SK-N-SH (cell line): Measurements from ENCODE around the gene PCK1. TPM values are rescaled to one million over a fixed set of nuclear protein-coding genes. Genes with fewer than 3 reads are reported as not detected.

Experiments used
- CTCF ChIA-PET: fragments of 300-600, 350-600 bp; formaldehyde crosslinking; extraction: SDS; loops from one replicate; lab custom pipeline; 2021; lab: Yijun Ruan, JAX
- POLR2A ChIA-PET: fragments of 350-600 bp; sonication (Branson Sonifier 250); formaldehyde crosslinking; extraction: SDS; loops from one replicate; lab custom pipeline; 2020; ENCODE audit warnings: antibody characterized with exemption, inconsistent platforms; lab: Yijun Ruan, JAX
- DNase-seq: peaks from one replicate; pipeline ENCODE4 v3.0.0; 2012
- H2AFZ ChIP-seq: fragments of 200-600 bp; sonication (generic); 2 replicates; pipeline ENCODE4 v1.8.1; 2016; ENCODE audit warnings: antibody characterized with exemption, mild to moderate bottlenecking, low read depth
- H3F3A ChIP-seq: fragments of 200-600 bp; sonication (generic); replicated peaks from 2 replicates; pipeline ENCODE3; 2016; ENCODE audit warnings: antibody characterized with exemption, mild to moderate bottlenecking; ENCODE audit not compliant: insufficient read depth
- H3K27ac ChIP-seq, 2 experiments: fragments of 200-500 bp in 1 of 2; fragments of 200-600 bp in 1 of 2; sonication (Bioruptor generic) in 1 of 2; sonication (generic), shearing (Covaris generic) in 1 of 2; 2 replicates each; pipeline versions ENCODE4 v1.5.1 to v1.6.1; 2014 to 2016; ENCODE audit warnings: low read depth in 2 of 2, inconsistent platforms in 1 of 2, low read length in 1 of 2, mild to moderate bottlenecking in 1 of 2, mixed read lengths in 1 of 2
- H3K27me3 ChIP-seq: fragments of 200-600 bp; sonication (generic), shearing (Covaris generic); 2 replicates; pipeline ENCODE4 v1.6.1; 2016; ENCODE audit warnings: mixed run types; ENCODE audit not compliant: insufficient read depth
- H3K36me3 ChIP-seq, 2 experiments: fragments of 200-500 bp in 1 of 2; fragments of 200-600 bp in 1 of 2; sonication (Bioruptor generic) in 1 of 2; sonication (generic) in 1 of 2; replicated peaks in 1 of 2; 2 replicates each; pipeline versions ENCODE3 to v1.5.1; 2014 to 2016; ENCODE audit warnings: low read length in 1 of 2, mild to moderate bottlenecking in 1 of 2; ENCODE audit not compliant: insufficient read depth in 2 of 2, control insufficient read depth in 1 of 2
- H3K4me1 ChIP-seq, 2 experiments: fragments of 200-500 bp in 1 of 2; fragments of 200-600 bp in 1 of 2; sonication (Bioruptor generic) in 1 of 2; sonication (generic), shearing (Covaris generic) in 1 of 2; 2 replicates each; pipeline versions ENCODE4 v1.5.1 to v1.6.1; 2014 to 2016; ENCODE audit warnings: low read depth in 1 of 2, low read length in 1 of 2, mixed run types in 1 of 2; ENCODE audit not compliant: insufficient read depth in 2 of 2, control insufficient read depth in 1 of 2
- H3K4me2 ChIP-seq: fragments of 200-600 bp; sonication (generic), shearing (Covaris generic); 2 replicates; pipeline ENCODE4 v1.6.1; 2017; ENCODE audit warnings: mixed run types
- H3K4me3 ChIP-seq, 2 experiments: fragments of 200-500 bp in 1 of 2; fragments of 200-600 bp in 1 of 2; sonication (Bioruptor generic) in 1 of 2; sonication (generic), shearing (Covaris generic) in 1 of 2; 2 replicates each; pipeline versions ENCODE4 v1.5.1 to v1.8.1; 2014 to 2016; ENCODE audit warnings: low read depth in 2 of 2, inconsistent platforms in 1 of 2, low read length in 1 of 2, mild to moderate bottlenecking in 1 of 2, mixed read lengths in 1 of 2, moderate library complexity in 1 of 2
- H3K79me2 ChIP-seq: fragments of 200-600 bp; sonication (generic); 2 replicates; pipeline ENCODE4 v1.8.1; 2017; ENCODE audit warnings: mild to moderate bottlenecking; ENCODE audit not compliant: insufficient read depth
- H3K9ac ChIP-seq: fragments of 200-600 bp; sonication (generic); 2 replicates; pipeline ENCODE4 v1.6.1; 2017; ENCODE audit warnings: mixed run types
- H3K9me2 ChIP-seq: fragments of 200-600 bp; sonication (generic); 2 replicates; pipeline ENCODE4 v1.6.1; 2017; ENCODE audit warnings: mixed run types
- H3K9me3 ChIP-seq: fragments of 200-600 bp; sonication (generic); 2 replicates; pipeline ENCODE4 v1.6.1; 2017; ENCODE audit warnings: mixed run types, mild to moderate bottlenecking, moderate library complexity
- H4K20me1 ChIP-seq: fragments of 200-600 bp; sonication (generic); 2 replicates; pipeline ENCODE4 v1.6.1; 2017; ENCODE audit warnings: mild to moderate bottlenecking, mixed run types; ENCODE audit not compliant: insufficient read depth
- CHD2 ChIP-seq: fragments of 150-350 bp; IDR thresholded peaks from 2 replicates; pipeline ENCODE4 v1.6.1; 2018; ENCODE audit warnings: low read length; ENCODE audit not compliant: partially characterized antibody
- CTCF ChIP-seq: fragments of 200-600 bp; sonication (generic); IDR thresholded peaks from 2 replicates; pipeline ENCODE4 v1.6.1; 2017; ENCODE audit warnings: antibody characterized with exemption, mild to moderate bottlenecking, moderate library complexity
- EP300 ChIP-seq, 2 experiments: IDR thresholded peaks; 2 replicates each; pipeline versions ENCODE4 v1.4.0 to v1.6.1; 2012; ENCODE audit warnings: borderline replicate concordance in 1 of 2, low read depth in 1 of 2, low read length in 1 of 2
- GABPA ChIP-seq: IDR thresholded peaks from 2 replicates; pipeline ENCODE4 v1.4.0; 2012; ENCODE audit warnings: low read depth, mild to moderate bottlenecking
- IRF3 ChIP-seq: fragments of 150-350 bp; IDR thresholded peaks from 2 replicates; pipeline ENCODE4 v1.6.1; 2016; ENCODE audit warnings: mild to moderate bottlenecking, low read depth, low read length
- REST ChIP-seq: IDR thresholded peaks from 2 replicates; pipeline ENCODE4 v1.6.1; 2012; ENCODE audit warnings: mild to moderate bottlenecking, low read depth, low read length, moderate library complexity
- RXRA ChIP-seq: IDR thresholded peaks from 2 replicates; pipeline ENCODE4 v1.4.0; 2012; ENCODE audit warnings: low read depth, mild to moderate bottlenecking, borderline replicate concordance
- SIN3A ChIP-seq: IDR thresholded peaks from 2 replicates; pipeline ENCODE4 v1.6.1; 2012; ENCODE audit warnings: low read depth, mild to moderate bottlenecking, low read length, moderate library complexity, borderline replicate concordance
- USF1 ChIP-seq: IDR thresholded peaks from 2 replicates; pipeline ENCODE4 v1.4.0; 2012; ENCODE audit warnings: low read depth, borderline replicate concordance
- WGBS: methylation state at CpG from one replicate; pipeline ENCODE4 v1.1.6; 2017; ENCODE audit warnings: low lambda C conversion rate; 5-methylcytosine and 5-hydroxymethylcytosine counted together
- polyA plus RNA-seq, 3 experiments: library from polyadenylated mRNA; depleted of rRNA; stranded (reverse); fragments of >200 nt; gene quantifications; 2 replicates each; pipeline ENCODE4 v1.2.3, GENCODE V29; 2012

The PCK1 gene
- polyA plus RNA-seq, 1 of the 3 experiments (the other 2 are of a cell fraction) = not detected

- Histone ChIP-seq H2AFZ (no peak overlapping the region), H3K4me1 (no peaks in the 10 kb centered on the region), H3K9ac (no peak overlapping the region), H3K4me2 (no peak overlapping the region), H3K36me3 (no peaks in the 10 kb centered on the region), H4K20me1 (no peaks in the 10 kb centered on the region), H3K9me3 (no peaks in the 10 kb centered on the region), H3K4me3 (no peak overlapping the region), H3F3A (no peaks in the 10 kb centered on the region), H3K27ac (no peak overlapping the region), H3K9me2 (no peaks in the 10 kb centered on the region), H3K27me3 (peaks cover 19% of the 10 kb centered on the region), H3K79me2 (no peaks in the 10 kb centered on the region)
- TF ChIP-seq CTCF (no peak), IRF3 (no peak), REST (no peak), CHD2 (no peak), EP300 (IDR thresholded peaks at IDR 0.05; ENCODE audit: borderline replicate concordance in 1 of 2, low read depth in 1 of 2, low read length in 1 of 2) (no peak), SIN3A (no peak), GABPA (no peak), USF1 (no peak), RXRA (no peak)
- CTCF ChIA-PET = interaction anchor here (1.3 to 2.3 kb wide), 6 partner anchors 11 to 77 kb away, joined by 3 to 13 read pairs (median 5); no protein-coding TSS in a partner anchor
- 57% methylated on average over 3 of the region's 3 CpGs for WGBS
- no peak for DNase-seq
- POLR2A ChIA-PET = no interaction called here
Observed at GRCh38 chr20:57571782-57572416, 11.0 kb downstream of the PCK1 start.
